ENCODE data around the gene FLAD1. TPM values are rescaled to one million over a fixed set of nuclear protein-coding genes. Genes with fewer than 3 reads are reported as not detected.

The FLAD1 gene
- total and polyA plus RNA-seq, 9 donors, result 11.1 to 30.0 (median 18.9) TPM

GRCh38 chr1:155003766-155004351 is 20.7 kb downstream of the FLAD1 start:
- H3K4me1 ChIP-seq (ENCODE audit: insufficient read depth), result peaks cover 11% of the 10 kb centered on the region
- peak overlapping the region; percentile 90 to 96 for H3K27ac ChIP-seq
- 0 to 3% (median 2%) methylated on average over 29 to 34 of the region's 34 CpGs for WGBS, 3 donors
- H3K4me3 ChIP-seq, result peak overlapping the region; percentile 82
- intact Hi-C loops (cut with DNase I), result loop anchor here in 2 of 4 donors (5.0 kb wide), 2 partner anchors 42 to 47 kb away; partner anchors contain the start of genes PBXIP1 (in 1 of the 2) and PYGO2 (in 1 of the 2)
- H3K36me3 ChIP-seq, result no peaks in the 10 kb centered on the region
- TF ChIP-seq, protein P1, sequence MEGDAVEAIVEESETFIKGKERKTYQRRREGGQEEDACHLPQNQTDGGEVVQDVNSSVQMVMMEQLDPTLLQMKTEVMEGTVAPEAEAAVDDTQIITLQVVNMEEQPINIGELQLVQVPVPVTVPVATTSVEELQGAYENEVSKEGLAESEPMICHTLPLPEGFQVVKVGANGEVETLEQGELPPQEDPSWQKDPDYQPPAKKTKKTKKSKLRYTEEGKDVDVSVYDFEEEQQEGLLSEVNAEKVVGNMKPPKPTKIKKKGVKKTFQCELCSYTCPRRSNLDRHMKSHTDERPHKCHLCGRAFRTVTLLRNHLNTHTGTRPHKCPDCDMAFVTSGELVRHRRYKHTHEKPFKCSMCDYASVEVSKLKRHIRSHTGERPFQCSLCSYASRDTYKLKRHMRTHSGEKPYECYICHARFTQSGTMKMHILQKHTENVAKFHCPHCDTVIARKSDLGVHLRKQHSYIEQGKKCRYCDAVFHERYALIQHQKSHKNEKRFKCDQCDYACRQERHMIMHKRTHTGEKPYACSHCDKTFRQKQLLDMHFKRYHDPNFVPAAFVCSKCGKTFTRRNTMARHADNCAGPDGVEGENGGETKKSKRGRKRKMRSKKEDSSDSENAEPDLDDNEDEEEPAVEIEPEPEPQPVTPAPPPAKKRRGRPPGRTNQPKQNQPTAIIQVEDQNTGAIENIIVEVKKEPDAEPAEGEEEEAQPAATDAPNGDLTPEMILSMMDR (IDR thresholded peaks at IDR 0.05), result no peak
- TF ChIP-seq POLR2A (IDR thresholded peaks at IDR 0.05), result peak; percentile 2
- TF ChIP-seq EP300 (IDR thresholded peaks at IDR 0.05), result no peak
- no peaks in the 10 kb centered on the region for H3K27me3 ChIP-seq
- H3K9me3 ChIP-seq, result no peaks in the 10 kb centered on the region
- peak; percentile 76 to 81 (median 79) for DNase-seq

GRCh38 chr1:155004352-155005075 is 21.4 kb downstream of the FLAD1 start:
- TF ChIP-seq EP300 (IDR thresholded peaks at IDR 0.05) (no peak), POLR2A (IDR thresholded peaks at IDR 0.05) (peak; percentile 5)
- TF ChIP-seq, protein P1 (IDR thresholded peaks at IDR 0.05), result no peak
- Histone ChIP-seq H3K27ac (peak overlapping the region; percentile 90 to 96), H3K9me3 (no peaks in the 10 kb centered on the region), H3K4me3 (peak overlapping the region; percentile 82), H3K36me3 (no peaks in the 10 kb centered on the region), H3K4me1 (ENCODE audit: insufficient read depth) (peaks cover 11% of the 10 kb centered on the region), H3K27me3 (no peaks in the 10 kb centered on the region)
- intact Hi-C loops (cut with DNase I), result loop anchor here in 2 of 4 donors (5.0 kb wide), 2 partner anchors 42 to 47 kb away; partner anchors contain the start of genes PBXIP1 (in 1 of the 2) and PYGO2 (in 1 of the 2)
- 32 to 46% (median 35%) methylated on average over 5 of the region's 5 CpGs for WGBS, 3 donors
- peak in 2 of 5 donors; percentile 42 to 48 for DNase-seq

- TF ChIP-seq, protein P1 (IDR thresholded peaks at IDR 0.05), result no peak
- TF ChIP-seq EP300 (IDR thresholded peaks at IDR 0.05) (no peak), POLR2A (IDR thresholded peaks at IDR 0.05) (no peak)
- intact Hi-C loops (cut with DNase I), result no loop called here
- peak in 2 of 5 donors; percentile 58 to 62 for DNase-seq
- WGBS, 3 donors, result 60 to 69% (median 66%) methylated on average over 17 of the region's 17 CpGs
- no peaks in the 10 kb centered on the region for H3K27me3 ChIP-seq
- no peak overlapping the region for H3K4me3 ChIP-seq
- peaks cover 11% of the 10 kb centered on the region for H3K4me1 ChIP-seq (ENCODE audit: insufficient read depth)
- no peaks in the 10 kb centered on the region for H3K36me3 ChIP-seq
- H3K27ac ChIP-seq, result peak overlapping the region; percentile 21 to 90
- H3K9me3 ChIP-seq, result no peaks in the 10 kb centered on the region
Observed at GRCh38 chr1:155005076-155006011, 22.2 kb downstream of the FLAD1 start.

GRCh38 chr1:155006601-155007101 is 23.5 kb downstream of the FLAD1 start:
- Histone ChIP-seq H3K4me3 (no peak overlapping the region), H3K9me3 (no peaks in the 10 kb centered on the region), H3K4me1 (ENCODE audit: insufficient read depth) (peaks cover 17% of the 10 kb centered on the region), H3K27ac (no peak overlapping the region), H3K27me3 (no peaks in the 10 kb centered on the region), H3K36me3 (no peaks in the 10 kb centered on the region)
- 69 to 75% (median 71%) methylated on average over 2 of the region's 2 CpGs for WGBS, 3 donors
- intact Hi-C loops (cut with DNase I), result no loop called here
- no peak for DNase-seq
- no peak for TF ChIP-seq POLR2A (IDR thresholded peaks at IDR 0.05)
- TF ChIP-seq EP300 (IDR thresholded peaks at IDR 0.05), result no peak
- TF ChIP-seq, protein P1 (IDR thresholded peaks at IDR 0.05), result no peak

Data from ovary (tissue), 9 donors.